Upper lobe of left lung (tissue), 4 donors: Measurements from ENCODE around the gene MYL12B.

Experiments used
- EP300 ChIP-seq, 4 donors: sonication (generic); formaldehyde crosslinking; IDR thresholded peaks; one replicate each; pipeline ENCODE4 v1.5.1; 2017; ENCODE audit warnings: antibody characterized with exemption in 4 of 4, control low read depth in 2 of 4
- POLR2A ChIP-seq, 4 donors: fragments of 450-650 bp; IDR thresholded peaks; one replicate each; pipeline ENCODE4 v1.5.1; 2016 to 2017; ENCODE audit warnings: antibody characterized with exemption in 4 of 4, mild to moderate bottlenecking in 2 of 4
- POLR2AphosphoS5 ChIP-seq, 2 donors: sonication (generic); formaldehyde crosslinking; IDR thresholded peaks; one replicate each; pipeline ENCODE4 v1.5.1; 2017; ENCODE audit warnings: antibody characterized with exemption in 2 of 2
- TF ChIP-seq, protein P1 (sequence below), 6 experiments: fragments of 450-650 bp in 4 of 6; fragments of 200-600 bp in 2 of 6; sonication (generic) in 2 of 6; IDR thresholded peaks; one replicate each; pipeline ENCODE4 v1.5.1; 2016 to 2019; ENCODE audit warnings: antibody characterized with exemption in 6 of 6

DNA sequence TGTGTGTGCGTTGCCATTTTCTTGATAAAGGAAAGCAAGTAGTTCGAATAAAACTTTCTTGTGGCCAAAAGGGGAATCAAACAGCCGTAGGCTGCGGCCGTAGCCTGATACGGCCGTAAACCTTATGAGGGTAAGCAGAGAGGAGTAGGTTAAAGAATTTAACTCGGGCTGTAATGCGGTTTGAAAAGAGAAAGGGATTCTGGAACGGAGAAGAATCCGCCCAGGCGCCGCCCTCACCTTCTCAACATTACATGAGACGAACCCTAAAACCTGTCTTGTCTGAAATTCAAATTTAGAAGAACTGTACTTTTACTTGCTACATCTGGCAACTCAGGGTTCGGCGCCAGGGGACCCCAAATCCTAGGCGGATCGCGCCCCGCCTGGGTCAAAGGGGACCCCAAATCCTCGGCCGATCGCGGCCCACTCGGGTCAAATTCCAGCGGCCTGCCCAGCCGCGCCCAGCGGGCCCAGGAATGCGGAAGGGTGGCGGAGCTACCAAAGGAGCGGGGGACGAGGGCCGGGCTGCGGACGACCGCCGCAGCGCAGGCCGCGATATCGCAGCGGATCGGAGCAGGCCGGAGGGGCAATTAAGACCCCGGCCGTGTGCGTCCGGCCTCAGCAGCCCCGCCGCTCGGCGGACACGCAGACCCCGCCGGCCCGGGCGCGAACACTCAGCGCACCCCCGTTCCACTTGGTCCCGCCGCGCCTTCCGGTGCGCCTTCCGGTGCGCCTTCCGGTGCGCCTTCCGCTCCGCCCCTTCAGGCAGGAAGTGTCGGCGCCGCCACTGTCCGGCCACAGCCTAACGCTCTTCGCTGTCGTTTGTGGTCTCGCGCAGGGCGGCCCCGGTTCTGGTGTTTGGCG lies at the start of gene MYL12B:
- TF ChIP-seq, protein P1, sequence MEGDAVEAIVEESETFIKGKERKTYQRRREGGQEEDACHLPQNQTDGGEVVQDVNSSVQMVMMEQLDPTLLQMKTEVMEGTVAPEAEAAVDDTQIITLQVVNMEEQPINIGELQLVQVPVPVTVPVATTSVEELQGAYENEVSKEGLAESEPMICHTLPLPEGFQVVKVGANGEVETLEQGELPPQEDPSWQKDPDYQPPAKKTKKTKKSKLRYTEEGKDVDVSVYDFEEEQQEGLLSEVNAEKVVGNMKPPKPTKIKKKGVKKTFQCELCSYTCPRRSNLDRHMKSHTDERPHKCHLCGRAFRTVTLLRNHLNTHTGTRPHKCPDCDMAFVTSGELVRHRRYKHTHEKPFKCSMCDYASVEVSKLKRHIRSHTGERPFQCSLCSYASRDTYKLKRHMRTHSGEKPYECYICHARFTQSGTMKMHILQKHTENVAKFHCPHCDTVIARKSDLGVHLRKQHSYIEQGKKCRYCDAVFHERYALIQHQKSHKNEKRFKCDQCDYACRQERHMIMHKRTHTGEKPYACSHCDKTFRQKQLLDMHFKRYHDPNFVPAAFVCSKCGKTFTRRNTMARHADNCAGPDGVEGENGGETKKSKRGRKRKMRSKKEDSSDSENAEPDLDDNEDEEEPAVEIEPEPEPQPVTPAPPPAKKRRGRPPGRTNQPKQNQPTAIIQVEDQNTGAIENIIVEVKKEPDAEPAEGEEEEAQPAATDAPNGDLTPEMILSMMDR (IDR thresholded peaks at IDR 0.05) = peak in 4 of 6 experiments; percentile 19 to 48 (median 40)
- TF ChIP-seq POLR2A (IDR thresholded peaks at IDR 0.05) = peak; percentile 52 to 94 (median 74)
- TF ChIP-seq POLR2AphosphoS5 (IDR thresholded peaks at IDR 0.05) = peak; percentile 88 to 90
- peak in 1 of 4 donors; percentile 6 for TF ChIP-seq EP300 (IDR thresholded peaks at IDR 0.05)
